Vagina (tissue), 2 donors: ENCODE data around the gene ABHD12B.

Experiments used
- POLR2AphosphoS5 ChIP-seq, 2 donors: sonication (generic); formaldehyde crosslinking; IDR thresholded peaks; one replicate each; pipeline ENCODE4 v1.9.0; 2017; ENCODE audit warnings: antibody characterized with exemption in 2 of 2, mild to moderate bottlenecking in 2 of 2, low read depth in 1 of 2; ENCODE audit not compliant: insufficient read depth in 1 of 2
- TF ChIP-seq, protein P1 (sequence below), 3 experiments: fragments of 450-650 bp in 2 of 3; fragments of 200-600 bp in 1 of 3; sonication (generic) in 1 of 3; IDR thresholded peaks; one replicate each; pipeline ENCODE4 v1.5.1; 2017 to 2019; ENCODE audit warnings: antibody characterized with exemption in 3 of 3, mild to moderate bottlenecking in 2 of 3, moderate library complexity in 2 of 3

DNA sequence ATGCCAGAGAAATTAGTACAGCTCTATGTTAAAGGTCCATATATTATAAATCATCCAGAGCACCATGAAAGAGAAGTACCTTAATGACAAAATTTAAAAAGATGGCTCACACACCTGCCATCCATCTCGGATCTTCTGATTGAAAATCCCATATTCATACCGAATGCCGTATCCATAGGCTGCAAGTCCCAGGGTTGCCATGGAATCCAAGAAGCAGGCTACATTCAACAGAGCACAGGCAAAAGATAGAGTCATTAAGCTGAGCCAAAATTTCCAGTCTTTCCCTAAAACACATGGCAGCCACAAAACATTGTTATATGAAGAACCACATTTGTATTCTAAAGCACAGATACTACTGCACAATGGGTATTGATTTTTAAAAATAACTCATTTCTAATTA, 59.7 kb downstream of the ABHD12B start:
- no peak for TF ChIP-seq POLR2AphosphoS5 (IDR thresholded peaks at IDR 0.05; ENCODE audit: insufficient read depth in 1 of 2, low read depth in 1 of 2)
- TF ChIP-seq, protein P1, sequence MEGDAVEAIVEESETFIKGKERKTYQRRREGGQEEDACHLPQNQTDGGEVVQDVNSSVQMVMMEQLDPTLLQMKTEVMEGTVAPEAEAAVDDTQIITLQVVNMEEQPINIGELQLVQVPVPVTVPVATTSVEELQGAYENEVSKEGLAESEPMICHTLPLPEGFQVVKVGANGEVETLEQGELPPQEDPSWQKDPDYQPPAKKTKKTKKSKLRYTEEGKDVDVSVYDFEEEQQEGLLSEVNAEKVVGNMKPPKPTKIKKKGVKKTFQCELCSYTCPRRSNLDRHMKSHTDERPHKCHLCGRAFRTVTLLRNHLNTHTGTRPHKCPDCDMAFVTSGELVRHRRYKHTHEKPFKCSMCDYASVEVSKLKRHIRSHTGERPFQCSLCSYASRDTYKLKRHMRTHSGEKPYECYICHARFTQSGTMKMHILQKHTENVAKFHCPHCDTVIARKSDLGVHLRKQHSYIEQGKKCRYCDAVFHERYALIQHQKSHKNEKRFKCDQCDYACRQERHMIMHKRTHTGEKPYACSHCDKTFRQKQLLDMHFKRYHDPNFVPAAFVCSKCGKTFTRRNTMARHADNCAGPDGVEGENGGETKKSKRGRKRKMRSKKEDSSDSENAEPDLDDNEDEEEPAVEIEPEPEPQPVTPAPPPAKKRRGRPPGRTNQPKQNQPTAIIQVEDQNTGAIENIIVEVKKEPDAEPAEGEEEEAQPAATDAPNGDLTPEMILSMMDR (IDR thresholded peaks at IDR 0.05) = no peak
